HEK293T (cell line): ENCODE measurements around the gene TSSK3.

Experiments used
- CTCF ChIA-PET: fragments of 350-600 bp; formaldehyde crosslinking; extraction: SDS; loops from one replicate; lab custom pipeline; 2021; ENCODE audit warnings: antibody characterized with exemption, inconsistent platforms; lab: Yijun Ruan, JAX
- POLR2A ChIA-PET: fragments of 350-600 bp; formaldehyde crosslinking; extraction: SDS; loops from one replicate; lab custom pipeline; 2020; ENCODE audit warnings: antibody characterized with exemption, inconsistent platforms; lab: Yijun Ruan, JAX
- DNase-seq: peaks from one replicate; pipeline ENCODE4 v3.0.0; 2012; ENCODE audit warnings: mixed read lengths; ENCODE audit errors: extremely low spot score
- ARNT ChIP-seq: fragments of 450-650 bp; IDR thresholded peaks from 2 replicates; pipeline ENCODE4 v1.6.1; 2017; ENCODE audit warnings: mild to moderate bottlenecking
- BHLHE40 ChIP-seq: fragments of 450-650 bp; IDR thresholded peaks from 2 replicates; pipeline ENCODE4 v1.6.1; 2016; ENCODE audit warnings: mild to moderate bottlenecking, moderate library complexity, borderline replicate concordance
- CTBP1 ChIP-seq: fragments of 450-650 bp; IDR thresholded peaks from 2 replicates; pipeline ENCODE4 v1.6.1; 2016; ENCODE audit warnings: borderline replicate concordance
- ELF4 ChIP-seq: fragments of 450-650 bp; IDR thresholded peaks from 2 replicates; pipeline ENCODE4 v1.6.1; 2017; ENCODE audit warnings: antibody characterized with exemption
- FOXA1 ChIP-seq: fragments of 450-650 bp; IDR thresholded peaks from 2 replicates; pipeline ENCODE4 v1.6.1; 2016; ENCODE audit warnings: mild to moderate bottlenecking
- FOXK2 ChIP-seq: fragments of 450-650 bp; IDR thresholded peaks from 2 replicates; pipeline ENCODE4 v1.6.1; 2016; ENCODE audit warnings: mild to moderate bottlenecking
- FOXM1 ChIP-seq: fragments of 450-650 bp; IDR thresholded peaks from 2 replicates; pipeline ENCODE4 v1.6.1; 2017; ENCODE audit warnings: mild to moderate bottlenecking, borderline replicate concordance
- HDGF ChIP-seq: fragments of 450-650 bp; IDR thresholded peaks from 2 replicates; pipeline ENCODE4 v1.6.1; 2017; ENCODE audit warnings: antibody characterized with exemption, borderline replicate concordance
- L3MBTL2 ChIP-seq: fragments of 450-650 bp; conservative IDR thresholded peaks from 2 replicates; pipeline ENCODE4 v1.6.1; 2016; ENCODE audit warnings: mild to moderate bottlenecking
- LEF1 ChIP-seq: fragments of 450-650 bp; IDR thresholded peaks from 2 replicates; pipeline ENCODE4 v1.6.1; 2017; ENCODE audit warnings: mild to moderate bottlenecking, borderline replicate concordance
- NFRKB ChIP-seq: fragments of 450-650 bp; IDR thresholded peaks from 2 replicates; pipeline ENCODE4 v1.6.1; 2016; ENCODE audit warnings: mild to moderate bottlenecking, moderate library complexity
- PKNOX1 ChIP-seq: fragments of 450-650 bp; IDR thresholded peaks from 2 replicates; pipeline ENCODE4 v1.6.1; 2016
- SP1 ChIP-seq: fragments of 450-650 bp; IDR thresholded peaks from 2 replicates; pipeline ENCODE4 v1.6.1; 2017
- SUZ12 ChIP-seq: fragments of 450-650 bp; IDR thresholded peaks from 2 replicates; pipeline ENCODE4 v1.6.1; 2016; ENCODE audit warnings: mild to moderate bottlenecking
- TARDBP ChIP-seq: fragments of 450-650 bp; IDR thresholded peaks from 2 replicates; pipeline ENCODE4 v1.6.1; 2016
- ZNF384 ChIP-seq: fragments of 450-650 bp; IDR thresholded peaks from 2 replicates; pipeline ENCODE4 v1.6.1; 2016

TSSK3 gene

GRCh38 chr1:32405672-32406467 lies 43.5 kb downstream of the TSSK3 start:
- POLR2A ChIA-PET = interaction anchor here (1.2 kb wide), 2 partner anchors 11 kb away, joined by 4 to 5 read pairs; partner anchors contain the start of gene BSDC1

GRCh38 chr1:32406629-32407111 lies 44.3 kb downstream of the TSSK3 start:
- TF ChIP-seq FOXK2 = no peak
- no peak for TF ChIP-seq ELF4
- no peak for TF ChIP-seq FOXM1
- TF ChIP-seq BHLHE40 = no peak
- no peak for TF ChIP-seq HDGF
- TF ChIP-seq TARDBP = no peak
- TF ChIP-seq FOXA1 = no peak
- no peak for TF ChIP-seq L3MBTL2
- no peak for TF ChIP-seq CTBP1
- no peak for TF ChIP-seq SP1
- CTCF ChIA-PET = interaction anchor here (0.5 to 1.2 kb wide), 2 partner anchors 8 to 95 kb away, joined by 3 to 4 read pairs; no protein-coding TSS in a partner anchor
- POLR2A ChIA-PET = interaction anchor here (1.2 kb wide), 1 partner anchor 12 kb away, joined by 5 read pairs; the partner anchor contains the start of gene BSDC1
- DNase-seq = no peak

More at GRCh38 chr1:32405672-32406467, 43.5 kb downstream of the TSSK3 start:
- CTCF ChIA-PET = interaction anchor here (0.5 to 1.2 kb wide), 2 partner anchors 8 to 96 kb away, joined by 3 to 4 read pairs; no protein-coding TSS in a partner anchor
- TF ChIP-seq LEF1 = no peak
- TF ChIP-seq PKNOX1 = no peak
- no peak for TF ChIP-seq FOXA1
- no peak for TF ChIP-seq NFRKB
- no peak for TF ChIP-seq ARNT
- TF ChIP-seq BHLHE40 = no peak
- TF ChIP-seq TARDBP = no peak
- no peak for TF ChIP-seq L3MBTL2
- TF ChIP-seq ELF4 = no peak
- TF ChIP-seq FOXM1 = no peak
- TF ChIP-seq FOXK2 = no peak
- no peak for TF ChIP-seq SUZ12
- no peak for TF ChIP-seq SP1
- no peak for TF ChIP-seq CTBP1
- no peak for TF ChIP-seq ZNF384
- no peak for TF ChIP-seq HDGF
- DNase-seq = no peak

GRCh38 chr1:32411261-32411660 lies 48.9 kb downstream of the TSSK3 start:
- ChIA-PET POLR2A (interaction anchor here (0.6 to 1.5 kb wide), 2 partner anchors 17 to 57 kb away, joined by 3 to 8 read pairs; partner anchors contain the start of gene BSDC1), CTCF (interaction anchor here (1.2 kb wide), 1 partner anchor 10 kb away, joined by 7 read pairs; no protein-coding TSS in a partner anchor)
- TF ChIP-seq ZNF384 (no peak), LEF1 (no peak), SUZ12 (no peak), FOXM1 (no peak), CTBP1 (no peak), ARNT (no peak), PKNOX1 (no peak)
- no peak for DNase-seq

GRCh38 chr1:32413507-32414185 lies 51.3 kb downstream of the TSSK3 start:
- POLR2A ChIA-PET = no interaction called here
- TF ChIP-seq NFRKB (no peak), PKNOX1 (peak; percentile 91), L3MBTL2 (peak; percentile 75)
- CTCF ChIA-PET = interaction anchor here (0.7 to 2.9 kb wide), 7 partner anchors 8 to 197 kb away, joined by 3 to 16 read pairs (median 3); no protein-coding TSS in a partner anchor
- peak; percentile 83 for DNase-seq
